AG10803 (cell line): ENCODE measurements around the gene SIRPB2.
A peak's percentile ranks its signal among the peaks of the same experiment; 100 is the strongest.

Experiments used
- DNase-seq: peaks from one replicate; pipeline ENCODE4 v3.0.0; 2010; ENCODE audit warnings: low read depth
- H3K4me3 ChIP-seq: 2 replicates; pipeline ENCODE4 v1.5.1; 2011; ENCODE audit warnings: mild to moderate bottlenecking, low read length, control low read depth
- CTCF ChIP-seq: conservative IDR thresholded peaks from 2 replicates; pipeline ENCODE4 v1.5.1; 2011; ENCODE audit warnings: mild to moderate bottlenecking, low read length, control low read depth, inconsistent platforms

The SIRPB2 gene

DNA sequence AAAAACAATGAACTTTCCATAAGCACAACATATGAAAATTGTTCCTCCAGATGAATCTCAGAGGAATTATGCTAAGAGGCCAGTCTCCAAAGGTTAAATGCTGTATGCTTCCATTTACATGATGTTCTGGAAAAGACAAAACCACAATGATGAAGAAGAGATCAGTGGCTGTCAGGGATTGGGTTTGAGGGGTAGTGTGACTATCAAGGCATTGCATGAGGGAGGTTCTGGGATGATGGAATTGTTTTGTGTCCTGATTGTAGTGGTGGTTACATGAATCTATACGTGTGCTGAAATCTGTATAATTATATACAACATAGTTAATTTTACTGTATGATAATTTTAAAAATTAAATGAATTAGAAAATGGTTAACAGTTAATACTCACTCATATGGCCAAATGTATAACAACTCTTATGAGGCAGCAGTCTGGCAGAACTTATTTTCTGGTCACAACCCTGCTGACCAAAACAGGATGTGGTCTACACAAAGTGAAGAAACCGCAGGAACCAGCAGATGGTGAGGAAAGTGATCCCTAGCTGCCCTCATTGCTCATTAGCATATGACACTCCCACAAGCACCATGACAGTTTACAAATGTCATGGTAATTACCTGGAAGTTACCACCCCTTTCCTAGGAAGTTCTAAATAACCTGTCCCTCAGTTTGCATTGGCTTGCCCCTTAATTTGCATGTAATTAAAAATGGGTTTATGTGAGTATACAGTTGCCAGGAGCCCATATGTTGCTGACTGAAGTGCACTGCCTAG lies 56.5 kb downstream of the SIRPB2 start:
- DNase-seq, result peak; percentile 90
- H3K4me3 ChIP-seq, result no peak overlapping the region
- TF ChIP-seq CTCF, result no peak

- no peak for DNase-seq
- no peak overlapping the region for H3K4me3 ChIP-seq
- TF ChIP-seq CTCF, result no peak
These were observed 60.1 kb downstream of the SIRPB2 start for GRCh38 chr20:1431158-1431557.

- no peak for TF ChIP-seq CTCF
- peak; percentile 86 for DNase-seq
These were observed 61.2 kb downstream of the SIRPB2 start for GRCh38 chr20:1430004-1430451.

DNA sequence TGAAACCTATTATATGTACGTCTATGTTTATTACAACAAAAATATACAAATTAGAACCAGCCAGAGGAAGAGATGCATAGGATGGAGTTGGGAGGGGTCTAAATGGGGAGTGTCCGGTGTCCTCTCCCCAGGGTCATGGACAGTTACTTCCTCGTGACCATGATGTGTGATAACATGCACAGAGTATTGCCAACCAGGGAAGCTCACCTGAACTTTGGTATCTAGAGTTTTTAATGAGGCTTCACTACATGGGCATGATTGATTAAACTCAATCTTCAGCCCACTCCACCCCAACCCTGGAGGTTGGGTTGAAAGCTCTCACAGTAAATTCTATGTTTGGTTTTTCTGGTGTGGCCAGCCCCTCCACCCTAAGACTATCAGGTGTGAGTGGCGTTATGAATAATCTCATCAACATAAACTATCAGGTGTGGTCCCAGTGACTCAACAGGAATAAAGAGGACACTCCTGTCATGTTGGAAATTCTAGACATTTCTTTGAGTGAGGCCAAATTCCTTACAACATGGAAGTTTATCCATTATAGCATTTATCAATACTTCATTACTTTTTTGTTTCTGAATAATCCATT lies 62.0 kb downstream of the SIRPB2 start:
- TF ChIP-seq CTCF, result no peak

More at GRCh38 chr20:1430004-1430451, 61.2 kb downstream of the SIRPB2 start:
- H3K4me3 ChIP-seq, result no peak overlapping the region

GRCh38 chr20:1427457-1428054 lies 63.7 kb downstream of the SIRPB2 start:
- H3K4me3 ChIP-seq, result no peak overlapping the region
- peak; percentile 37 for DNase-seq

More for the DNA sequence above, 62.0 kb downstream of the SIRPB2 start:
- H3K4me3 ChIP-seq, result no peak overlapping the region
- DNase-seq, result no peak

GRCh38 chr20:1426231-1426849 lies 64.9 kb downstream of the SIRPB2 start:
- no peak for DNase-seq
- no peak overlapping the region for H3K4me3 ChIP-seq
- TF ChIP-seq CTCF, result no peak

More at GRCh38 chr20:1427457-1428054, 63.7 kb downstream of the SIRPB2 start:
- 0 out of 2 replicates have a peak, but pooled peaks have one; percentile 1 for TF ChIP-seq CTCF
